Right kidney (tissue), 9 donors: ENCODE data around the gene MX2.
"Not testable (repeated sequence)": the region's sequence is repeated elsewhere in the genome, so short reads cannot be mapped to it uniquely, and the experiment has no call there.

Experiments
- DNase-seq: peaks from one replicate; pipeline ENCODE4 v3.0.0-alpha.2; 2016
- long read RNA-seq, 8 donors: transcript quantifications; one replicate each; lab custom pipeline, GENCODE V29; 2026

Gene MX2
- long read RNA-seq, donor 1, result 0 reads
- long read RNA-seq, donor 2, result 0 reads
- long read RNA-seq, donor 3, result 0 reads
- long read RNA-seq, donor 4, result 0 reads
- long read RNA-seq, donor 5, result 0 reads
- long read RNA-seq, donor 6, result 0 reads
- long read RNA-seq, donor 7, result 0 reads
- long read RNA-seq, donor 8, result 0 reads

GRCh38 chr21:41361786-41362604 lies at the start of gene MX2:
Gene MX2, plus strand, starts transcription at chr21:41362027. Its CDS starts 14,880 bp downstream, at chr21:41376907.
- no peak for DNase-seq

GRCh38 chr21:41313285-41314164 lies 48.3 kb upstream of the MX2 start:
- not testable (repeated sequence) for DNase-seq

GRCh38 chr21:41315726-41316125 lies 46.1 kb upstream of the MX2 start:
- DNase-seq, result no peak

- peak; percentile 55 for DNase-seq
These were observed 45.4 kb upstream of the MX2 start, which contains the start of gene FAM3B for GRCh38 chr21:41316200-41317062. Gene FAM3B, plus strand, starts transcription at chr21:41316801. Its CDS starts 79 bp downstream, at chr21:41316880.

- no peak for DNase-seq
These were observed 44.8 kb upstream of the MX2 start for GRCh38 chr21:41317063-41317392.

GRCh38 chr21:41317458-41317857 lies 44.4 kb upstream of the MX2 start:
- DNase-seq, result no peak

- no peak for DNase-seq
These were observed 43.6 kb upstream of the MX2 start for GRCh38 chr21:41318218-41318617.

- DNase-seq, result no peak
These were observed 42.6 kb upstream of the MX2 start for GRCh38 chr21:41319273-41319672.

- no peak for DNase-seq
These were observed 40.5 kb upstream of the MX2 start for GRCh38 chr21:41321211-41321907.

- DNase-seq, result no peak
These were observed 39.8 kb upstream of the MX2 start for GRCh38 chr21:41321908-41322495.

GRCh38 chr21:41322496-41323382 lies 39.1 kb upstream of the MX2 start:
- DNase-seq, result no peak

GRCh38 chr21:41325138-41325912 lies 36.5 kb upstream of the MX2 start:
- no peak for DNase-seq

GRCh38 chr21:41326414-41327080 lies 35.3 kb upstream of the MX2 start:
- DNase-seq, result no peak

GRCh38 chr21:41327753-41328152 lies 34.1 kb upstream of the MX2 start:
- no peak for DNase-seq

- DNase-seq, result no peak
These were observed 32.9 kb upstream of the MX2 start for GRCh38 chr21:41328660-41329607.

- no peak for DNase-seq
These were observed 28.1 kb upstream of the MX2 start for GRCh38 chr21:41333752-41334151.

GRCh38 chr21:41337515-41337914 lies 24.3 kb upstream of the MX2 start:
- no peak for DNase-seq
